ENCODE measurements around the gene STOML3. TPM values are rescaled to one million over a fixed set of nuclear protein-coding genes. Genes with fewer than 3 reads are reported as not detected.

Gene STOML3
- polyA plus RNA-seq, 4 donors, result 0.08 to 0.20 (median 0.14) TPM

DNA sequence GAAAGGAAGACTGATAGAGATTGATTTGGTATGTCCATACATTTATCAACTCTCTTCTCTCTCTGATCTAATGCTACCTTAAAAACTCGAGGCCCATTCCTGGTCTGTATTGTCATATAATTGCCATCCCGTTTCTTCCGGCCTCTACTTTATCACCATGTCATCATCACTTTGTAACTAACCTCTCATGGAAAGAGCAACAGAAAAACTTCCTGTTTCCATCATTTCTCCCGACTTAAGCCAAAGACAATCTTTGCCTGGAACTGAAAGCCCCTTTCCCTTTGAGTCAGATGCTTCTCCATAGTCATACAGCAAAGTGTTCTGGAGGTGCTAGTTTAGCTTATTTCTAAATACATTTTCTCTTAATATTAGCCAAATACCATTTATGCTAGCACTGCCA is 2.8 kb upstream of the STOML3 start:
- DNase-seq (ENCODE audit: low read depth in 4 of 4, low spot score in 3 of 4), result no peak

DNA sequence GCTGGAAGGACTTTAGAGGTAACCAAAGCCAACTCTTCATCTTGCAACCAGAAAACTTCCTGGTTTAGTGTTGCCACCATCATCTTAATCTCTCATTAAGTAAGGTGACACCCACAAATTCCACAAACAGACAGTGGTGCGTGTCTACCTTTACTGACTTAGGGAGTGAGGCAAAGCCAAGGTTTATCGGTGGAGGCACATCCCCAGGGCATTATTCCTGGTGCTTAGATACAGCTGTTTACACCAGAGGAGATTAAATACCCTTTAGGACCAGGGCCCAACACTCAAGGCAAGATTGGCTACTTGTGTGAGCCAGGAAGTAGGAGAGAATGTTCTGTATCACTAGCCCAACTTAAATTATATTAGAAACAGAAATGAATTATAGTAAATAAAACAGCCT is 9.5 kb downstream of the STOML3 start:
- no peak for DNase-seq (ENCODE audit: low read depth in 4 of 4, low spot score in 3 of 4)

DNA sequence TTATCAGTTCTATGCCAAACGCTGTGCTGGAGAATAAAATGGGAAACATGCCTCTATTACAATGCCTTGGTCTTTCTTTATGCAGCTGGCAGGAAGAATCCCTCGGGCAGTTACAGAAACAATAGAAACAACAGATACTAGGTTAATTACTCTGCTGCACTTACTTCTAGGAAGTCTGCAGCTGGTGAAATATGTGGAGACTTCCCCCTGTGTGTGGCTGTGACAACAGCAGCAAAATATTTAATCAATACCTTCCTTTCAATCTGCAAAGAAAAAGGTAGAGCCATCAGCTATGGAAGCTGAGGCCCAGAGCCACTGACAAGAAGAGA is 9.9 kb downstream of the STOML3 start:
- no peak for DNase-seq (ENCODE audit: low read depth in 4 of 4, low spot score in 3 of 4)

- peak in 3 of 4 donors; percentile 7 to 33 (median 24) for DNase-seq (ENCODE audit: low read depth in 4 of 4, low spot score in 3 of 4)
Measured at GRCh38 chr13:38979891-38980749, 10.5 kb downstream of the STOML3 start.

- no peak for DNase-seq (ENCODE audit: low read depth in 4 of 4, low spot score in 3 of 4)
Measured at GRCh38 chr13:38970380-38971051, 20.1 kb downstream of the STOML3 start.

DNA sequence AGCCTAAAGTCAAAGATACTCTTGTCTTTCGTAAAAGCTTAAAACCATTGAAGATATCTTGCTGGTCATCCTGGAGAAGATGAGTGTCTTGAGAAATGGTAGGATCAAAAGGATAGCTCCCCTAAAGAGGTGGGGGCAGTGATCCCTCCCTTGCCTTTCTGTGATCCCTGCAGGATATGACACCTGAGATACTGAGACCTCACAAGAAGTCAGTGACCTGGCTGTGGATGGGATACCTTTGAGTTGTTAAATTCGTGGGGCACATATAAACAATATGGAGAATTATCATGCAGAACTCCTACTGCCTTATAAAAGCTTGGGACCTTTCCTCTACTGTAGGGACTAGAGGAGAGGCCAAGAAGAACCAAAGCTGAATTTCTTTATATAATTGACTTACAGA is 21.4 kb downstream of the STOML3 start:
- DNase-seq (ENCODE audit: low read depth in 4 of 4, low spot score in 3 of 4), result no peak

GRCh38 chr13:38967446-38967845 is 23.2 kb downstream of the STOML3 start:
- DNase-seq (ENCODE audit: low read depth in 4 of 4, low spot score in 3 of 4), result no peak

GRCh38 chr13:38965281-38965680 is 25.4 kb downstream of the STOML3 start:
- DNase-seq (ENCODE audit: low read depth in 4 of 4, low spot score in 3 of 4), result no peak

- no peak for DNase-seq (ENCODE audit: low read depth in 4 of 4, low spot score in 3 of 4)
Measured at GRCh38 chr13:38960175-38960574, 30.5 kb downstream of the STOML3 start.

GRCh38 chr13:38957794-38958592 is 32.6 kb downstream of the STOML3 start:
- no peak for DNase-seq (ENCODE audit: low read depth in 4 of 4, low spot score in 3 of 4)

GRCh38 chr13:38954844-38955243 is 35.8 kb downstream of the STOML3 start:
- no peak for DNase-seq (ENCODE audit: low read depth in 4 of 4, low spot score in 3 of 4)

DNA sequence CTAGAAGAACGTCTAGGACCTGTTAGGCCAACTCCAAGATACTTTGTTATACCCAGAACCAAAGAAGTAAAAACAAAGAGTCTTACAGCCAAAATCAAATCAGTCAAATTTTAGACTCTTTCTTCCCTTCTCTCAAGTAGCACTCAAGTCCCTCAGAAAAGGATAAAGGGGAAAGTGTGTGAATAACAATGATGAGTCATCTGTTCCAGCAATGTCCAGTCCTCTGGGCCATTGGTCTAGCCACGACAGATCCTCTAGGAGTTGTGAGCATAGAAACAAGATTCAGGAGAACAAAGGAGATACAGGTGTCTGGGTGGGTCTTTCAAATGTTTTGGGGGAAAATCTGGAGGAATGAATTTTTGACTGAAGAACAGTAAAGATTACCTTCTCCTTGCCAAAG is 36.3 kb downstream of the STOML3 start:
- no peak for DNase-seq (ENCODE audit: low read depth in 4 of 4, low spot score in 3 of 4)

- DNase-seq (ENCODE audit: low read depth in 4 of 4, low spot score in 3 of 4), result no peak
Measured at GRCh38 chr13:38952827-38953226, 37.8 kb downstream of the STOML3 start.

DNA sequence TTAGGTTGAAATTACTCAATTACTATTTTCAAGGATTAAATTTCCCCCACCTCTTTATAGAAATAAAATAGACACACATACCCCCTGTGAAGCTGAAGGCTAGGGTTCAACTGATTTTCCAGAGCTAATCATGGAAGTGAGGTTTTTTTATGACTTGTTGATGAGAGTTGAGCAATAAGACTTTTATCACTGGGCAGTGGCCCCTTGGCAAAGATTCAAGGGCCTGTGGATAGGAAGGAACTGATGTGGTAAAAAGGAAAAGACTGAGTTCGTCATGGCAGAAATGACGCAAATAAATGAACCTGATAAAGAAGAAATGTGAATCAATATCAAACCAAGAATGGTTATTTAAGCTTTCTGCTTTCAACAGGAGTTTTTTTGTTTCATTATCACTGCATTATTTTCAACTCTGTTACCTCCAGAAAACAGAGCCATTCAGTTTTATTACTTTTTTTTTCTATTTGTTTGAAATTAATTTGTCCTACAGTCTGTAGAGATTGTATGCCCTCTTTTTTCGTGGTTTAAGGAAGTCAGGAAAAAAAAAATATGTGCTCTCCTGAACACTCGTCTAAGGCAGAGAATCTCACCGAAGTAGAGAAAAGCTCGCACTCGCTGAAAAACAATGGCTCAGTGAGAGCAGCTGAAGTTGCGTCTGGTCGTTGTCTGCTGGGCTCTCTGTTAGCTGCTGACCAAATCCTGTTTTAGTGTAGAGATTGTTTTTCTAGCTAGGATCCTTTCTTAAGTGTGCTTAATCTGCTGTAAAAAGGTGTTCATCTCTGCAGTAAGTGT is 38.9 kb downstream of the STOML3 start:
- no peak for DNase-seq (ENCODE audit: low read depth in 4 of 4, low spot score in 3 of 4)

DNA sequence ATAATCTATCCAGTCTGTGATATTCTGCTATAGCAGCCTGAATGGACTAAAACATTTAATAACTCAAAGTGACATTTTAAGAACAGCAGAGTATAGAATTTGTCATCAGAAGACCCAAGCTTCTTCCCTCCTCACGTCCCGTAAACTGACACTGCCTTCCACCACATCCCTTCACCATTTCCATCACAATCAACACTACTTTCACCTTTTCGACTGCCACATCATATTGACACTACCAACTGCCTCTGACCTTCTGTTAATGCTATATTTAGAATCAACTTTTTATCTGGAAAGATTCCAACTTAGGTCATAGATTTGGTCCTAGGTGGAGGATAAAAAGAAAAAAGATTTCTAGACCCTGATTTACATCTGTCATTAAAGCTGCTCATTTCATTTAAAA is 39.6 kb downstream of the STOML3 start:
- DNase-seq (ENCODE audit: low read depth in 4 of 4, low spot score in 3 of 4), result no peak

DNA sequence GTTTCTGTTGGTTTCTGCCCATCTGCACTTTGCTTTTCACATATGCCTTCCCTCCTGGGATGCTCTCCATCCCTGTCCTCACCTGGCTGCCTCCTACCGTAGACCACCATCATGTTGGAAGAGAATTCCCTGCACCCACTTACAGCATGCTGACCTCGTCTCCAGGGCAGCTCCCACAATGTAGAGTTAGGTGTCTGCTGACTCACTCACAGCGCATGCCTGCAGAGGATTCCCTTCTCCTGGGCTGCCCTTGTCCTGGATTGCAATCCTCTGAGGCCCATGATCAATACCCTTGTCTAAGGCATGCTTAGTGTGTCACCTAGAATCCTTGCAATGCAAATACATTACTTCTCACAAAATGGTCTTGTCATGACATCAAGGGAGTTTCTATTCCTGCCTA is 43.6 kb downstream of the STOML3 start:
- no peak for DNase-seq (ENCODE audit: low read depth in 4 of 4, low spot score in 3 of 4)

DNA sequence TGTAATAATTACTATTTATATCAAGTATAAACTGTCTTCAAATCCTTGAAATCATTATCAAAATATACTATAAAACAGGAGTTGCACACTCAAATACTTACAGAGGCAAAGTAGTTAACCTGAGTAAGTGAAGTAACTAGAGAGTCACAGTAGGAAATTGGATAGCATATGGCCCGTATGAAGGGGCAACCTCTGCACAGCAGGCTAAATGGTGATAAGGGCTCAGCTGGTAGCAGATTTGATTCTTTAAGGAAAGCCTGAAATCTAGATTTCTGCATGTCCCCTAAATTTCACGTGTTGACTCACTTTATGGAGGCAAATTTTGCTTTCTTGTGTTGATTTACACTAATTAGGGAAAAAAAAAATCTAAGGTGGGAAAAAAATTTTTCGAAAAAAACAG is 46.4 kb downstream of the STOML3 start:
- DNase-seq (ENCODE audit: low read depth in 4 of 4, low spot score in 3 of 4), result no peak

- no peak for DNase-seq (ENCODE audit: low read depth in 4 of 4, low spot score in 3 of 4)
Measured at GRCh38 chr13:38943231-38943630, 47.4 kb downstream of the STOML3 start.

- no peak for DNase-seq (ENCODE audit: low read depth in 4 of 4, low spot score in 3 of 4)
Measured at GRCh38 chr13:38941353-38941945, 49.2 kb downstream of the STOML3 start.

- no peak for DNase-seq (ENCODE audit: low read depth in 4 of 4, low spot score in 3 of 4)
Measured at GRCh38 chr13:38933786-38934185, 56.8 kb downstream of the STOML3 start.
